CD4-positive, alpha-beta T cell (primary cell): Measurements from ENCODE around the gene NAPSA. TPM values are rescaled to one million over a fixed set of nuclear protein-coding genes. Genes with fewer than 3 reads are reported as not detected.

Experiments
- ATAC-seq: fragments of 200-7000 bp; cut with Tn5 transposase; one replicate; pipeline ENCODE4 v1.10.0; 2022; ENCODE audit warnings: mild to moderate bottlenecking; ENCODE audit not compliant: poor library complexity
- CTCF ChIA-PET: fragments of 350-600 bp; sonication (Branson Sonifier 250); formaldehyde crosslinking; loops from one replicate; lab custom pipeline; 2021; ENCODE audit warnings: antibody characterized with exemption, inconsistent platforms; lab: Charles Lee
- POLR2A ChIA-PET: fragments of 350-600 bp; sonication (Branson Sonifier 250); formaldehyde crosslinking; loops from one replicate; lab custom pipeline; 2021; ENCODE audit warnings: antibody characterized with exemption, inconsistent platforms; lab: Charles Lee
- DNase-seq, 14 experiments: peaks; one replicate each; pipeline ENCODE4 v3.0.0-alpha.2; 2013 to 2020; ENCODE audit warnings: mixed read lengths in 2 of 14
- H3K27ac ChIP-seq, 2 donors: one replicate each; pipeline versions ENCODE4 v1.5.1 to v1.7.0; 2013; ENCODE audit warnings: low read length in 2 of 2, low read depth in 1 of 2, mild to moderate bottlenecking in 1 of 2
- H3K27me3 ChIP-seq, 2 experiments: 1 replicate in 1 of 2; 2 replicates in 1 of 2; pipeline versions ENCODE4 v1.6.1 to v1.7.0; 2013; ENCODE audit warnings: low read length in 2 of 2, control low read depth in 1 of 2, mild to moderate bottlenecking in 1 of 2, moderate library complexity in 1 of 2; ENCODE audit not compliant: insufficient read depth in 2 of 2, control insufficient read depth in 1 of 2
- H3K36me3 ChIP-seq: one replicate; pipeline ENCODE4 v1.6.1; 2013; ENCODE audit warnings: low read length, control low read depth; ENCODE audit not compliant: insufficient read depth
- H3K4me1 ChIP-seq: one replicate; pipeline ENCODE4 v1.6.1; 2013; ENCODE audit warnings: low read length, control low read depth; ENCODE audit not compliant: insufficient read depth
- H3K4me3 ChIP-seq: one replicate; pipeline ENCODE4 v1.5.1; 2013; ENCODE audit warnings: mild to moderate bottlenecking, low read length, moderate library complexity
- H3K9me3 ChIP-seq, 2 experiments: 1 replicate in 1 of 2; 2 replicates in 1 of 2; pipeline versions ENCODE4 v1.6.1 to v1.7.0; 2013; ENCODE audit warnings: low read length in 2 of 2, mild to moderate bottlenecking in 2 of 2, control low read depth in 1 of 2, moderate library complexity in 1 of 2; ENCODE audit not compliant: control insufficient read depth in 1 of 2, insufficient read depth in 1 of 2
- H3K27ac Mint-ChIP-seq: one replicate; pipeline ENCODE4 v1.8.0; 2020; ENCODE audit warnings: mixed read lengths
- H3K27me3 Mint-ChIP-seq: one replicate; pipeline ENCODE4 v1.8.0; 2021; ENCODE audit warnings: mixed read lengths
- H3K36me3 Mint-ChIP-seq: one replicate; pipeline ENCODE4 v1.8.0; 2021; ENCODE audit warnings: low read depth, mixed read lengths
- H3K4me1 Mint-ChIP-seq: one replicate; pipeline ENCODE4 v1.8.0; 2021; ENCODE audit warnings: low read depth, mixed read lengths
- H3K4me3 Mint-ChIP-seq: one replicate; pipeline ENCODE4 v1.8.0; 2020; ENCODE audit warnings: mild to moderate bottlenecking, mixed read lengths
- H3K9me3 Mint-ChIP-seq: one replicate; pipeline ENCODE4 v1.8.0; 2020; ENCODE audit warnings: mixed read lengths
- intact Hi-C, 2 experiments: fragments of 100-400 bp; cut with DNase I in 1 of 2; cut with micrococcal nuclease in 1 of 2; formaldehyde crosslinking; loops; one replicate each; pipeline versions ENCODE4 v1.15.1 to v1.9.0; 2023 to 2025; cut with DNase I, micrococcal nuclease
- total RNA-seq, 174 experiments: library from RNA in 2 of 174; stranded (reverse) in 2 of 174; gene quantifications; one replicate each; pipeline ENCODE4 v1.2.3 and lab custom pipeline; 2021 to 2026
- TF ChIP-seq, protein P1 (sequence below): fragments of 200-600 bp; IDR thresholded peaks from one replicate; pipeline ENCODE4 v1.8.0; 2022; ENCODE audit warnings: antibody characterized with exemption, mild to moderate bottlenecking

Gene NAPSA
- total RNA-seq, 2 experiments from 2014 or later = 0.61 to 0.91 TPM

DNA sequence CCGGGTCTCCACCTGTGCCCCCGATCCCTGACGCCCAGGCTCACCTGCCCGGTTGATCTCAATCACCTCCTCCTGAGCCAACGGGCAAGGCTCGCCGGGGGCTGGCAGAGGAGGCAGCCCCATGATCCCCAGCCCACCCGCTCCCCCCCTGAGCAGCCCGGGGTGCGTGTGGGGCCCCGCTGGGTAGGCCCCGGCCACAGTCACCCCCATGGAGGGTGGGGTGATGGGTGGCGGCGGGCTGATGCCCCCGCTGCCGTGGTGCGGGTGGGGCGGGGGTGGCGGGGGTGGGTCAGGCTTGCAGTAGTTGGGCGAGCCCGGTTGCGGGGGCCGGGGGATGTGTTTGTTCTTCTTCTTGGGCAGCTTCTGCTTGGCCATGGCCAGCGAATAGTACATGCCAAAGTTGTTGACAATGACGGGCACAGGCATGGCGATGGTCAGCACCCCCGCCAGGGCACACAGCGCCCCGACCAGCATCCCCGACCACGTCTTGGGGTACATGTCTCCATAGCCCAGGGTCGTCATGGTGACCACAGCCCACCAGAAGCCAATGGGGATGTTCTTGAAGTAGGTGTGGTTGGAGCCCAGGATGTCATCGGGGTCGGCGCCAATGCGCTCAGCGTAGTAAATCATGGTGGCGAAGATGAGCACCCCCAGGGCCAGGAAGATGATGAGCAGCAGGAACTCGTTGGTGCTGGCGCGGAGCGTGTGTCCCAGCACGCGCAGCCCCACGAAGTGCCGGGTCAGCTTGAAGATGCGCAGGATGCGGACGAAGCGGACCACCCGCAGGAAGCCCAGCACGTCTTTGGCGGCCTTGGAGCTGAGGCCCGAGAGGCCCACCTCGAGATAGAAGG, 42.3 kb downstream of the NAPSA start:
- Mint-ChIP-seq H3K4me3 (no peak overlapping the region), H3K4me1 (peaks cover 28% of the 10 kb centered on the region), H3K27me3 (peaks cover 55% of the 10 kb centered on the region), H3K27ac (no peak overlapping the region), H3K9me3 (no peaks in the 10 kb centered on the region), H3K36me3 (no peaks in the 10 kb centered on the region)
- ChIA-PET CTCF (no interaction called here), POLR2A (no interaction called here)
- Histone ChIP-seq H3K27me3 (peaks cover 23 to 28% of the 10 kb centered on the region in 2 experiments), H3K27ac (no peak overlapping the region), H3K36me3 (no peaks in the 10 kb centered on the region), H3K9me3 (peaks cover 0 to 21% of the 10 kb centered on the region in 2 experiments), H3K4me3 (no peak overlapping the region), H3K4me1 (peaks cover 28% of the 10 kb centered on the region)
- no peak for ATAC-seq
- intact Hi-C loops = no loop called here
- TF ChIP-seq, protein P1, sequence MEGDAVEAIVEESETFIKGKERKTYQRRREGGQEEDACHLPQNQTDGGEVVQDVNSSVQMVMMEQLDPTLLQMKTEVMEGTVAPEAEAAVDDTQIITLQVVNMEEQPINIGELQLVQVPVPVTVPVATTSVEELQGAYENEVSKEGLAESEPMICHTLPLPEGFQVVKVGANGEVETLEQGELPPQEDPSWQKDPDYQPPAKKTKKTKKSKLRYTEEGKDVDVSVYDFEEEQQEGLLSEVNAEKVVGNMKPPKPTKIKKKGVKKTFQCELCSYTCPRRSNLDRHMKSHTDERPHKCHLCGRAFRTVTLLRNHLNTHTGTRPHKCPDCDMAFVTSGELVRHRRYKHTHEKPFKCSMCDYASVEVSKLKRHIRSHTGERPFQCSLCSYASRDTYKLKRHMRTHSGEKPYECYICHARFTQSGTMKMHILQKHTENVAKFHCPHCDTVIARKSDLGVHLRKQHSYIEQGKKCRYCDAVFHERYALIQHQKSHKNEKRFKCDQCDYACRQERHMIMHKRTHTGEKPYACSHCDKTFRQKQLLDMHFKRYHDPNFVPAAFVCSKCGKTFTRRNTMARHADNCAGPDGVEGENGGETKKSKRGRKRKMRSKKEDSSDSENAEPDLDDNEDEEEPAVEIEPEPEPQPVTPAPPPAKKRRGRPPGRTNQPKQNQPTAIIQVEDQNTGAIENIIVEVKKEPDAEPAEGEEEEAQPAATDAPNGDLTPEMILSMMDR = no peak
- DNase-seq = no peak

DNA sequence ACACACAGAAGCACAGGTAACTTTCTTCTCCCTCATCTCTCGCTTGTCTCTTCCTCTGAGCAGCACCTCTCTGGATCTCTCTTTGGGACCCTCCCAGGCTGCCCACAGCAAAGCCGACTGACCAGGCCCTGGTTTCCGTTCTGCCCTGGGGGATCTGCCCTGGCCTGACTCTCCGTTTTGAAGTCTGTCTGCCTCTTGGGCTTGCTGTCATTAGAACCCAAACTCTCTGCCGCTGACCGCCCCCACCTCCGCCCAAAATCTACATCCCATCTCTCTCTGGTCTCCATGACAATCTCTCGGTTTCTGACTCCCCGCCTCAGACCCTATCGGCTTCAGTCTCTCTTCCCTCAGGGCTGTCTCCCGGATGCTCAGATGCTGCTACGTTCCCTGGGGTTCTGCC, 43.2 kb downstream of the NAPSA start:
- H3K4me1 Mint-ChIP-seq = peaks cover 21% of the 10 kb centered on the region
- Histone ChIP-seq H3K27me3 (peaks cover 18 to 26% of the 10 kb centered on the region in 2 experiments), H3K9me3 (peaks cover 0 to 27% of the 10 kb centered on the region in 2 experiments), H3K36me3 (no peaks in the 10 kb centered on the region), H3K27ac (no peak overlapping the region), H3K4me1 (peaks cover 21% of the 10 kb centered on the region), H3K4me3 (no peak overlapping the region)
- TF ChIP-seq, protein P1 = no peak
- H3K9me3 Mint-ChIP-seq = no peaks in the 10 kb centered on the region
- ATAC-seq (no peak), DNase-seq (no peak)
- intact Hi-C loops = no loop called here
- H3K4me3 Mint-ChIP-seq = no peak overlapping the region
- H3K27ac Mint-ChIP-seq = no peak overlapping the region
- H3K27me3 Mint-ChIP-seq = peaks cover 57% of the 10 kb centered on the region
- no peaks in the 10 kb centered on the region for H3K36me3 Mint-ChIP-seq
- ChIA-PET POLR2A (no interaction called here), CTCF (no interaction called here)

GRCh38 chr19:50321831-50322230, 43.6 kb downstream of the NAPSA start:
- ATAC-seq (no peak), DNase-seq (no peak)
- Mint-ChIP-seq H3K36me3 (no peaks in the 10 kb centered on the region), H3K27ac (no peak overlapping the region), H3K4me3 (no peak overlapping the region), H3K4me1 (peaks cover 17% of the 10 kb centered on the region), H3K9me3 (no peaks in the 10 kb centered on the region), H3K27me3 (peaks cover 55% of the 10 kb centered on the region)
- intact Hi-C loops = no loop called here
- no peaks in the 10 kb centered on the region for H3K36me3 ChIP-seq
- peaks cover 17% of the 10 kb centered on the region for H3K4me1 ChIP-seq
- POLR2A ChIA-PET = no interaction called here
- no peak overlapping the region for H3K27ac ChIP-seq
- CTCF ChIA-PET = no interaction called here
- TF ChIP-seq, protein P1 = no peak
- H3K9me3 ChIP-seq = peaks cover 0 to 27% of the 10 kb centered on the region in 2 experiments
- no peak overlapping the region for H3K4me3 ChIP-seq
- H3K27me3 ChIP-seq = peaks cover 16 to 26% of the 10 kb centered on the region in 2 experiments
